Measurements from ENCODE around the gene ST7. TPM values are rescaled to one million over a fixed set of nuclear protein-coding genes. Genes with fewer than 3 reads are reported as not detected.

ST7 gene
- total and polyA plus RNA-seq, 2 experiments from 2014 or later, result 9.9 to 18.3 TPM

- H4K20me1 ChIP-seq (replicated peaks; ENCODE audit: insufficient read depth), result no peaks in the 10 kb centered on the region
- 0 out of 2 replicates have a peak, but pooled peaks cover 5% of the 10 kb centered on the region for H3K4me1 ChIP-seq (ENCODE audit: insufficient read depth)
- no peak overlapping the region for H3K27ac Mint-ChIP-seq
- no peak overlapping the region for H3K27ac ChIP-seq (ENCODE audit: low read depth)
- H3F3A ChIP-seq (replicated peaks; ENCODE audit: low read depth), result no peaks in the 10 kb centered on the region
- no peak overlapping the region for H3K4me2 ChIP-seq
- H3K79me2 ChIP-seq (replicated peaks; ENCODE audit: insufficient read depth), result no peaks in the 10 kb centered on the region
- H3K36me3 Mint-ChIP-seq (ENCODE audit: low read depth), result no peaks in the 10 kb centered on the region
- no peak for ATAC-seq
- DNase-seq (ENCODE audit: low spot score), result no peak
- no peaks in the 10 kb centered on the region for H3K9me2 ChIP-seq (ENCODE audit: insufficient read depth)
- H3K27me3 ChIP-seq (ENCODE audit: insufficient read depth), result no peaks in the 10 kb centered on the region
- no peak overlapping the region for H3K4me3 ChIP-seq
- no peaks in the 10 kb centered on the region for H3K36me3 ChIP-seq (ENCODE audit: insufficient read depth)
- no peaks in the 10 kb centered on the region; the same call in 2 of the 3 replicates for H3K4me1 Mint-ChIP-seq
- no peak overlapping the region for H2AFZ ChIP-seq
- no peak overlapping the region for H3K4me3 Mint-ChIP-seq
- H3K9me3 Mint-ChIP-seq, result no peaks in the 10 kb centered on the region; the same call in 2 of the 3 replicates
- H3K27me3 Mint-ChIP-seq (ENCODE audit: insufficient read depth, low read depth, poor library complexity), result no peaks in the 10 kb centered on the region
- TF ChIP-seq NANOG (IDR thresholded peaks at IDR 0.05; ENCODE audit: borderline replicate concordance), result no peak
- no peak for TF ChIP-seq STAT1 (IDR thresholded peaks at IDR 0.05; ENCODE audit: unreplicated experiment)
- no peak for TF ChIP-seq ZNF331 (CRISPR knock-in tag; IDR thresholded peaks at IDR 0.05; ENCODE audit: low read depth)
- TF ChIP-seq CREB1 (CRISPR knock-in tag; IDR thresholded peaks at IDR 0.05; ENCODE audit: low read depth), result no peak
- no peak for TF ChIP-seq EZH2 (IDR thresholded peaks at IDR 0.05; ENCODE audit: low read depth, unreplicated experiment)
- TF ChIP-seq CTCF (conservative IDR thresholded peaks at IDR 0.05; ENCODE audit: low read depth in 2 of 2), result no peak
- TF ChIP-seq ZNF462 (CRISPR knock-in tag; IDR thresholded peaks at IDR 0.05), result no peak
- TF ChIP-seq EZH2phosphoT487 (IDR thresholded peaks at IDR 0.05; ENCODE audit: unreplicated experiment), result no peak
- TF ChIP-seq ZNF114 (CRISPR knock-in tag; IDR thresholded peaks at IDR 0.05), result no peak
- no peak for TF ChIP-seq JUNB (IDR thresholded peaks at IDR 0.05; ENCODE audit: unreplicated experiment)
- TF ChIP-seq, protein P1, sequence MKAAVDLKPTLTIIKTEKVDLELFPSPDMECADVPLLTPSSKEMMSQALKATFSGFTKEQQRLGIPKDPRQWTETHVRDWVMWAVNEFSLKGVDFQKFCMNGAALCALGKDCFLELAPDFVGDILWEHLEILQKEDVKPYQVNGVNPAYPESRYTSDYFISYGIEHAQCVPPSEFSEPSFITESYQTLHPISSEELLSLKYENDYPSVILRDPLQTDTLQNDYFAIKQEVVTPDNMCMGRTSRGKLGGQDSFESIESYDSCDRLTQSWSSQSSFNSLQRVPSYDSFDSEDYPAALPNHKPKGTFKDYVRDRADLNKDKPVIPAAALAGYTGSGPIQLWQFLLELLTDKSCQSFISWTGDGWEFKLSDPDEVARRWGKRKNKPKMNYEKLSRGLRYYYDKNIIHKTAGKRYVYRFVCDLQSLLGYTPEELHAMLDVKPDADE (IDR thresholded peaks at IDR 0.05), result no peak
- TF ChIP-seq POLR2AphosphoS5 (IDR thresholded peaks at IDR 0.05; ENCODE audit: low read depth), result no peak
- TF ChIP-seq, protein P2, sequence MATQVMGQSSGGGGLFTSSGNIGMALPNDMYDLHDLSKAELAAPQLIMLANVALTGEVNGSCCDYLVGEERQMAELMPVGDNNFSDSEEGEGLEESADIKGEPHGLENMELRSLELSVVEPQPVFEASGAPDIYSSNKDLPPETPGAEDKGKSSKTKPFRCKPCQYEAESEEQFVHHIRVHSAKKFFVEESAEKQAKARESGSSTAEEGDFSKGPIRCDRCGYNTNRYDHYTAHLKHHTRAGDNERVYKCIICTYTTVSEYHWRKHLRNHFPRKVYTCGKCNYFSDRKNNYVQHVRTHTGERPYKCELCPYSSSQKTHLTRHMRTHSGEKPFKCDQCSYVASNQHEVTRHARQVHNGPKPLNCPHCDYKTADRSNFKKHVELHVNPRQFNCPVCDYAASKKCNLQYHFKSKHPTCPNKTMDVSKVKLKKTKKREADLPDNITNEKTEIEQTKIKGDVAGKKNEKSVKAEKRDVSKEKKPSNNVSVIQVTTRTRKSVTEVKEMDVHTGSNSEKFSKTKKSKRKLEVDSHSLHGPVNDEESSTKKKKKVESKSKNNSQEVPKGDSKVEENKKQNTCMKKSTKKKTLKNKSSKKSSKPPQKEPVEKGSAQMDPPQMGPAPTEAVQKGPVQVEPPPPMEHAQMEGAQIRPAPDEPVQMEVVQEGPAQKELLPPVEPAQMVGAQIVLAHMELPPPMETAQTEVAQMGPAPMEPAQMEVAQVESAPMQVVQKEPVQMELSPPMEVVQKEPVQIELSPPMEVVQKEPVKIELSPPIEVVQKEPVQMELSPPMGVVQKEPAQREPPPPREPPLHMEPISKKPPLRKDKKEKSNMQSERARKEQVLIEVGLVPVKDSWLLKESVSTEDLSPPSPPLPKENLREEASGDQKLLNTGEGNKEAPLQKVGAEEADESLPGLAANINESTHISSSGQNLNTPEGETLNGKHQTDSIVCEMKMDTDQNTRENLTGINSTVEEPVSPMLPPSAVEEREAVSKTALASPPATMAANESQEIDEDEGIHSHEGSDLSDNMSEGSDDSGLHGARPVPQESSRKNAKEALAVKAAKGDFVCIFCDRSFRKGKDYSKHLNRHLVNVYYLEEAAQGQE (IDR thresholded peaks at IDR 0.05; ENCODE audit: unreplicated experiment), result no peak
Measured at GRCh38 chr7:117098457-117098856, 145.2 kb downstream of the ST7 start.
